H1 (cell line): ENCODE measurements around the gene MRAP. TPM values are rescaled to one million over a fixed set of nuclear protein-coding genes. Genes with fewer than 3 reads are reported as not detected.

ENCODE experiments used
- FOSL1 ChIP-seq: IDR thresholded peaks from 2 replicates; pipeline ENCODE4 v1.6.1; 2011; ENCODE audit warnings: mild to moderate bottlenecking, low read depth, low read length, moderate library complexity; ENCODE audit not compliant: insufficient read depth
- POLR2A ChIP-seq, 2 experiments: IDR thresholded peaks; 1 replicate in 1 of 2; 2 replicates in 1 of 2; pipeline ENCODE4 v1.6.1; 2011; ENCODE audit warnings: low read depth in 2 of 2, low read length in 2 of 2, mild to moderate bottlenecking in 2 of 2; ENCODE audit errors: control extremely low read depth in 1 of 2
- POLR2AphosphoS5 ChIP-seq: IDR thresholded peaks from 2 replicates; pipeline ENCODE4 v1.6.1; 2011; ENCODE audit warnings: low read depth, low read length
- RFX5 ChIP-seq: IDR thresholded peaks from 2 replicates; pipeline ENCODE4 v1.6.1; 2011; ENCODE audit warnings: low read depth, low read length, improper control_type of control experiment, borderline replicate concordance
- TAF1 ChIP-seq: IDR thresholded peaks from 2 replicates; pipeline ENCODE4 v1.6.1; 2011; ENCODE audit warnings: mild to moderate bottlenecking, low read depth, low read length
- TCF12 ChIP-seq: IDR thresholded peaks from 2 replicates; pipeline ENCODE4 v1.6.1; 2011; ENCODE audit warnings: low read depth, mild to moderate bottlenecking, low read length
- polyA plus RNA-seq, 7 experiments: library from polyadenylated mRNA; depleted of rRNA in 3 of 7; stranded (reverse) in 5 of 7; unstranded in 2 of 7; fragments of >200 nt in 5 of 7; fragments of 200-250 nt in 2 of 7; gene quantifications; 1 replicate in 5 of 7; 2 replicates in 1 of 7; 4 replicates in 1 of 7; pipeline versions ENCODE4 v1.2.1 to v1.2.3, GENCODE V29; 2011 to 2013; ENCODE audit warnings: missing spikeins in 2 of 7, mixed read lengths in 2 of 7
- total RNA-seq: library from RNA; stranded (reverse); fragmentation: NEBNext Ultra II Directional; extraction: Animal tissue kit (Norgen Biotek cat#: 25700); gene quantifications from 2 replicates; pipeline ENCODE4 v1.2.1, GENCODE V29; 2021
- TF ChIP-seq, protein P1 (sequence below), 3 experiments: IDR thresholded peaks; 1 replicate in 2 of 3; 2 replicates in 1 of 3; pipeline versions ENCODE4 v1.5.1 to v1.6.1; 2011; ENCODE audit warnings: low read length in 3 of 3, mild to moderate bottlenecking in 3 of 3, inconsistent platforms in 2 of 3, low read depth in 1 of 3, moderate library complexity in 1 of 3; ENCODE audit not compliant: insufficient read depth in 1 of 3; ENCODE audit errors: control extremely low read depth in 1 of 3

Gene MRAP
- total and polyA plus RNA-seq, 2 of the 8 experiments (the other 6 are each of a cell fraction or from before 2014, with no cell fraction given): not detected

DNA sequence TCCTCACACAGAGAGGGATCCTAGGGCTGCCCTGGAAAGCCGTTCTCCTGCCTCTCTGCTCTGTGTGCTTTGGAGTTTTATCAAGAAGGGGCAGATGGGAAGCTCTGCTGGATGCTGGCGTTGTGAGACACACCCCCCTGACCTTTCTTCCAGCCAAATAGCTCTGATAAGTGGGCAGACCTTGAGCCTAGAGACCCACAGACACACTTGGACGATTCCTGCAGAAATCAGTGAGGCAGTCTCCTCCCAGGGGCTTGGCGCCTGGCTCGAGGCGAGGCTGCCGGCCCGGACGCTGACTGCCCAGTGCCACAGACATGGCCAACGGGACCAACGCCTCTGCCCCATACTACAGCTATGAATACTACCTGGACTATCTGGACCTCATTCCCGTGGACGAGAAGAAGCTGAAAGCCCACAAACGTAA lies at the start of gene MRAP (continued):
- TF ChIP-seq TCF12 (no peak), POLR2AphosphoS5 (no peak), TAF1 (no peak), POLR2A (IDR thresholded peaks at IDR 0.05; ENCODE audit: control extremely low read depth in 1 of 2, low read depth in 2 of 2, low read length in 2 of 2) (no peak), RFX5 (no peak), FOSL1 (no peak)
- TF ChIP-seq, protein P1, sequence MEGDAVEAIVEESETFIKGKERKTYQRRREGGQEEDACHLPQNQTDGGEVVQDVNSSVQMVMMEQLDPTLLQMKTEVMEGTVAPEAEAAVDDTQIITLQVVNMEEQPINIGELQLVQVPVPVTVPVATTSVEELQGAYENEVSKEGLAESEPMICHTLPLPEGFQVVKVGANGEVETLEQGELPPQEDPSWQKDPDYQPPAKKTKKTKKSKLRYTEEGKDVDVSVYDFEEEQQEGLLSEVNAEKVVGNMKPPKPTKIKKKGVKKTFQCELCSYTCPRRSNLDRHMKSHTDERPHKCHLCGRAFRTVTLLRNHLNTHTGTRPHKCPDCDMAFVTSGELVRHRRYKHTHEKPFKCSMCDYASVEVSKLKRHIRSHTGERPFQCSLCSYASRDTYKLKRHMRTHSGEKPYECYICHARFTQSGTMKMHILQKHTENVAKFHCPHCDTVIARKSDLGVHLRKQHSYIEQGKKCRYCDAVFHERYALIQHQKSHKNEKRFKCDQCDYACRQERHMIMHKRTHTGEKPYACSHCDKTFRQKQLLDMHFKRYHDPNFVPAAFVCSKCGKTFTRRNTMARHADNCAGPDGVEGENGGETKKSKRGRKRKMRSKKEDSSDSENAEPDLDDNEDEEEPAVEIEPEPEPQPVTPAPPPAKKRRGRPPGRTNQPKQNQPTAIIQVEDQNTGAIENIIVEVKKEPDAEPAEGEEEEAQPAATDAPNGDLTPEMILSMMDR (IDR thresholded peaks at IDR 0.05; ENCODE audit: control extremely low read depth in 1 of 3, insufficient read depth in 1 of 3, low read depth in 1 of 3, low read length in 3 of 3): no peak
